MM.1S (cell line): ENCODE measurements around the gene PIMREG.

Source experiments
- DNase-seq: peaks from one replicate; pipeline ENCODE4 v3.0.0-alpha.2; 2015
- H2AFZ ChIP-seq: fragments of 300-600 bp; sonication (generic); 2 replicates; pipeline ENCODE4 v1.6.0; 2016; ENCODE audit warnings: antibody characterized with exemption, low read length
- H3F3A ChIP-seq: fragments of 300-600 bp; sonication (generic); 2 replicates; pipeline ENCODE4 v1.6.1; 2016; ENCODE audit warnings: mild to moderate bottlenecking, antibody characterized with exemption, low read length, moderate library complexity, mixed read lengths; ENCODE audit not compliant: insufficient read depth
- H3K27ac ChIP-seq: fragments of 300-600 bp; sonication (generic); 2 replicates; pipeline ENCODE4 v1.5.1; 2016; ENCODE audit warnings: mild to moderate bottlenecking, low read length
- H3K27me3 ChIP-seq: fragments of 300-600 bp; sonication (generic); replicated peaks from 2 replicates; pipeline ENCODE4 v1.6.0; 2016; ENCODE audit warnings: low read length; ENCODE audit not compliant: insufficient read depth
- H3K36me3 ChIP-seq: fragments of 300-600 bp; sonication (generic); replicated peaks from 2 replicates; pipeline ENCODE4 v1.6.1; 2016; ENCODE audit warnings: mild to moderate bottlenecking, low read length, mixed read lengths; ENCODE audit not compliant: insufficient read depth
- H3K4me1 ChIP-seq: fragments of 300-600 bp; sonication (generic); 2 replicates; pipeline ENCODE4 v1.6.1; 2016; ENCODE audit warnings: low read length, mixed read lengths
- H3K4me2 ChIP-seq: fragments of 300-600 bp; sonication (generic); 2 replicates; pipeline ENCODE4 v1.6.0; 2016; ENCODE audit warnings: low read depth, low read length
- H3K4me3 ChIP-seq: fragments of 300-600 bp; sonication (generic); 2 replicates; pipeline ENCODE4 v1.5.1; 2016; ENCODE audit warnings: low read length, mixed read lengths
- H3K79me2 ChIP-seq: fragments of 300-600 bp; sonication (generic); 2 replicates; pipeline ENCODE4 v1.6.1; 2016; ENCODE audit warnings: mixed run types, low read length, mixed read lengths
- H3K9ac ChIP-seq: fragments of 300-600 bp; sonication (generic); 2 replicates; pipeline ENCODE4 v1.6.1; 2016; ENCODE audit warnings: low read length, mixed read lengths
- H3K9me2 ChIP-seq: fragments of 300-600 bp; sonication (generic); replicated peaks from 2 replicates; pipeline ENCODE4 v1.6.1; 2016; ENCODE audit warnings: mild to moderate bottlenecking, low read length, mixed read lengths; ENCODE audit not compliant: insufficient read depth
- H3K9me3 ChIP-seq: fragments of 300-600 bp; sonication (generic); replicated peaks from 2 replicates; pipeline ENCODE4 v1.6.1; 2016; ENCODE audit warnings: mild to moderate bottlenecking, low read length, mixed read lengths; ENCODE audit not compliant: insufficient read depth
- H4K20me1 ChIP-seq: fragments of 300-600 bp; sonication (generic); 2 replicates; pipeline ENCODE4 v1.6.1; 2016; ENCODE audit warnings: mild to moderate bottlenecking, low read length, moderate library complexity, mixed read lengths; ENCODE audit not compliant: insufficient read depth
- EZH2 ChIP-seq: fragments of 300-600 bp; sonication (generic); optimal IDR thresholded peaks from 2 replicates; pipeline ENCODE3; 2017; ENCODE audit warnings: low read depth, mild to moderate bottlenecking, antibody characterized with exemption, low read length, mixed read lengths
- EZH2phosphoT487 ChIP-seq: fragments of 300-600 bp; sonication (generic); IDR thresholded peaks from 2 replicates; pipeline ENCODE4 v1.6.1; 2018; ENCODE audit warnings: antibody characterized with exemption, low read length
- TF ChIP-seq, protein P1 (sequence below): fragments of 300-600 bp; sonication (generic); IDR thresholded peaks from 2 replicates; pipeline ENCODE4 v1.5.1; 2016; ENCODE audit warnings: antibody characterized with exemption, low read length, mixed read lengths

PIMREG gene

DNA sequence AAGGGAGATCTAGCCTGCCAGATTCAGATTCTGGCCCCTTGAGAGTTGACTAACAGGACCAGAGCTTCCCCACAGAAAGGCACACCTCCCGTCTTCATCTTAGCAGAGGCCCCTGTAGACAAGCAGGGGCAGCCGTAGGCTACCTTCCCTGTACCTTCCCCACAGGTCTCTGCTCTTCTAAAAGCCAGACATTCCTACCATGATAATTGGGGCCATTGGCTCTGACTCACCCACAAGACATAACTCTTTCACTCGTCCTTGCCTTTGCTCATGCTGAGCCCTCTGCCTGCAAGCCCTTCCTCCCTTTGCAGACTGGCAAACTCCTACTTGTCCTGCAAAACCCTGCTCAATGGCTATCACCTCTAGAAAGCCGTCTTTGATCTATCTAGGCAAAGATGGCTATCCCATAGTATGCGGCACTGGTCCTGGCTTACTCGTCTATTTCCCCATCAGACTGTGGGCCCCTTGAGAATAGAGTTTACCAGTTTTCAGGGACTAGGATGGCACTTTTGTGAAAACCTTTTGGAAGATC is 43.8 kb downstream of the PIMREG start:
- Histone ChIP-seq H3K27ac (no peak overlapping the region), H3K9me3 (no peaks in the 10 kb centered on the region), H3F3A (no peaks in the 10 kb centered on the region), H4K20me1 (no peaks in the 10 kb centered on the region), H3K9ac (no peak overlapping the region), H3K9me2 (no peaks in the 10 kb centered on the region), H3K36me3 (no peaks in the 10 kb centered on the region), H3K4me1 (no peaks in the 10 kb centered on the region), H3K4me2 (no peak overlapping the region), H3K4me3 (no peak overlapping the region), H3K79me2 (no peaks in the 10 kb centered on the region), H2AFZ (no peak overlapping the region), H3K27me3 (peaks cover 37% of the 10 kb centered on the region)
- TF ChIP-seq EZH2 (no peak), EZH2phosphoT487 (no peak)
- TF ChIP-seq, protein P1, sequence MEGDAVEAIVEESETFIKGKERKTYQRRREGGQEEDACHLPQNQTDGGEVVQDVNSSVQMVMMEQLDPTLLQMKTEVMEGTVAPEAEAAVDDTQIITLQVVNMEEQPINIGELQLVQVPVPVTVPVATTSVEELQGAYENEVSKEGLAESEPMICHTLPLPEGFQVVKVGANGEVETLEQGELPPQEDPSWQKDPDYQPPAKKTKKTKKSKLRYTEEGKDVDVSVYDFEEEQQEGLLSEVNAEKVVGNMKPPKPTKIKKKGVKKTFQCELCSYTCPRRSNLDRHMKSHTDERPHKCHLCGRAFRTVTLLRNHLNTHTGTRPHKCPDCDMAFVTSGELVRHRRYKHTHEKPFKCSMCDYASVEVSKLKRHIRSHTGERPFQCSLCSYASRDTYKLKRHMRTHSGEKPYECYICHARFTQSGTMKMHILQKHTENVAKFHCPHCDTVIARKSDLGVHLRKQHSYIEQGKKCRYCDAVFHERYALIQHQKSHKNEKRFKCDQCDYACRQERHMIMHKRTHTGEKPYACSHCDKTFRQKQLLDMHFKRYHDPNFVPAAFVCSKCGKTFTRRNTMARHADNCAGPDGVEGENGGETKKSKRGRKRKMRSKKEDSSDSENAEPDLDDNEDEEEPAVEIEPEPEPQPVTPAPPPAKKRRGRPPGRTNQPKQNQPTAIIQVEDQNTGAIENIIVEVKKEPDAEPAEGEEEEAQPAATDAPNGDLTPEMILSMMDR: no peak
- no peak for DNase-seq

DNA sequence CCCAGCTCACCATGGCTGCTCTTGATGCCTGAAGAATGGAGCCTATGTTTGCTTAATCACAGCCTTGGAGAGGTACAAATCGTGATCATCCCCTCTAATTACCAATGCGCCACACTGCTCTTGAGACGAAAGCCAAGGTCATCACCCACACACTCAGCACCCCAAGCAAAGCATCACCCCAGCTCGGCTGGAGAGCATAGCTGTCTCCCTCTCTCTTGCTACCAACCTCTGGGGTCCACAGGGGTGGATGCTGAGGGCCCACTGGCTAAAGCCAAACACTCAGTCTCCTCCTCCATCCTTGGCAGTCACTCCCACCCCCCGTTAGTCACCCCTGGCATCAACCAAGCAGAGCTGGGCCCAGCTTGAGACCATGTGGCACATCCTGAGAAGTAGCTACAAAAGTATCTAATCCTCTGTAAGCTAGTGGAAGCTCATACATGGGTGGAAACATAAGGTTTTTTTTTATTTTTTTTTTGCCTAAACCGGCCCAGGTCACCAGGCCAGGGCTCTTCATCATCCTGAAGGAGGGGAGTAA is 44.8 kb downstream of the PIMREG start:
- Histone ChIP-seq H3K79me2 (no peaks in the 10 kb centered on the region), H4K20me1 (no peaks in the 10 kb centered on the region), H3K9me2 (no peaks in the 10 kb centered on the region), H2AFZ (no peak overlapping the region), H3K9ac (no peak overlapping the region), H3K4me3 (no peak overlapping the region), H3K4me2 (no peak overlapping the region), H3K27me3 (peaks cover 27% of the 10 kb centered on the region), H3K4me1 (no peaks in the 10 kb centered on the region), H3F3A (no peaks in the 10 kb centered on the region), H3K27ac (no peak overlapping the region), H3K9me3 (no peaks in the 10 kb centered on the region), H3K36me3 (no peaks in the 10 kb centered on the region)
- TF ChIP-seq EZH2: no peak
- DNase-seq: no peak

DNA sequence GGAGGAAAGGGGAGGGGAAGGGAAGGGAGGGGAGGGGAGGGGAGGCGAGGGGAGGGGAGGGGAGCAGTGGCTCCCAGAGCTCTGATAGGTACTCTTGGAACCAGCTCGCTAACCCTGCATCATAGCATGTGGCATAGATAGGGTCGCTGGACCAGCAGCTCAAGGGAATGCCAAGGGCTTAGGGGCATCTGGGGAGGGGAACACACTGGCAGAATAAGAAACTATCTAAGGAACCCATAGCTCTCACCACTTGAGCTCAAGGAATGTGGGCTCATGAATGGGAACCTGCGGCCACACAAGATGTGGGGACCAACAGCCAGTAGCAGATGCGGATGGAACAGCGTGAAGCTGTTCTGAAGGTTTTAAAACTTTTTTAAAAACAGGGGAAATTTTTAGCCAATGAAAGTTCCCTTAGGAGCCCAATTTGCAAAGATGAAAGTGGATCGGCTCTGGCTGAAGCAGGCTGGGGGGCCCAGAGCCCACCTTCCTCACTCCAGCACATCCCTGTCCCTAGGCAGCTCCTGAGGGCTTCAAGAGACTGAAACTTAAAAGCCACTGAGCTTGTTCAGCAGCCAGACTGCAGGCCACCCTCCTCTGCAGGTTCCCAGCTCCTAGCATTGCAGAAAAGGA is 46.9 kb downstream of the PIMREG start:
- H3K4me2 ChIP-seq: no peak overlapping the region
- peaks cover 9% of the 10 kb centered on the region; the same call in 1 of the 2 replicates for H3K27me3 ChIP-seq
- no peak for DNase-seq
- no peak overlapping the region for H3K27ac ChIP-seq
- H3K4me1 ChIP-seq: peaks cover 9% of the 10 kb centered on the region
- no peaks in the 10 kb centered on the region for H3K79me2 ChIP-seq
- no peaks in the 10 kb centered on the region for H3K9me3 ChIP-seq
- H3K36me3 ChIP-seq: no peaks in the 10 kb centered on the region
- H3K4me3 ChIP-seq: no peak overlapping the region
- TF ChIP-seq, protein P1: no peak
- H3F3A ChIP-seq: peaks cover under 1% of the 10 kb centered on the region; the same call in 1 of the 2 replicates
- no peaks in the 10 kb centered on the region for H3K9me2 ChIP-seq
- no peak overlapping the region for H3K9ac ChIP-seq
- H2AFZ ChIP-seq: no peak overlapping the region
- no peaks in the 10 kb centered on the region for H4K20me1 ChIP-seq
